ENCODE results near the gene SLC25A46.
"Not testable (repeated sequence)": the region's sequence is repeated elsewhere in the genome, so short reads cannot be mapped to it uniquely, and the experiment has no call there.

Gene SLC25A46

GRCh38 chr5:110757118-110757729 lies 18.4 kb downstream of the SLC25A46 start:
- peak; percentile 48 for DNase-seq

DNA sequence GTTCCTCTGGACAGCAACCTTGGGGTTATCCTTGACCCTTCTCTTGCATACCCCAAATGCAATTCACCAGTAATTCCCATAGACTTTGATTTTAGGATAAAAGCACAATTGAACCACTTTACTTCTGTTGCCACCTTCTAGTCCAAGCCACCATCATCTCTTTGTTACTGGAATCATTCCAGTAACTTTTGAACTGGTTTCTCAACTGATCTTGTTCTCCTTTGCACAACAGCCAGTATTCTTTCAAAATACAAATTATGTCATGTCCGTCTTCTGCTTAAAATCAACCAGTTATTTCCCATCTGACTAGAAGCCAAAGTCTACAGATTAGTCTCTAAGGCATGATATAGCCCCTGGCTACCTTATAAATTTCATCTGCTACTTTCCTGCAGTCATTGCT lies 21.4 kb downstream of the SLC25A46 start:
- DNase-seq = no peak

GRCh38 chr5:110768138-110768860 lies 29.5 kb downstream of the SLC25A46 start:
- no peak for DNase-seq

DNA sequence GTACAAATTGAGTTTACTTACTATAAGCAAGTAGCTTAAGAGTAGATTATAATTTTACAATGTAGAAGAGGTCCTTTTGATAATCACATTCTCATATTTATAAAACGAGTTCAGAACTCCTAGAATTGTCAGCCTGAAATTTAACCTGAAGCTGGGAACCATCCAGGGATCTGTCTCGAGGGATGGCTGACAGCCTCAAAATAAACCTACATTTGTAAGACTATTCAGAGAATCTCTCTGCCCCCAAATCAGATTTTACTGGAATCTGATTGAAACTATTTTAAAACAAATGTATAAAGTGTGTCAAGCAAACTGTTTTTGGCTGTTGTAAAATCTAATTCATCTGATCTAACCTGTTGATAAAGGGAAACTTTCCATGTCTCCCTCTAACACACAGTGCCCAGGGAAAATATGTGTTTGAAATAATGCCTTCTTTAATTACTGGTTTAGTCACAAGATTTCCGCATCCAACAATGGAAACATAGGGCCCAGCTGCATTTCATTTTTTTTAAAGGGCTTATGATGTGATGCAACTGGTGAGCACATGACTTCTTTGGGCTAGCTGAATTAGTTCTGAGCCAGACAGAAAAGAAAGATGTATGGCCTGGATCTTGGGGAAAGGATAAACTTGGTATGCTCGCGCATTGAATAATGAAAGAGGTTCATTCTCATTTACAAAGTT lies 30.3 kb downstream of the SLC25A46 start:
- no peak for DNase-seq

DNA sequence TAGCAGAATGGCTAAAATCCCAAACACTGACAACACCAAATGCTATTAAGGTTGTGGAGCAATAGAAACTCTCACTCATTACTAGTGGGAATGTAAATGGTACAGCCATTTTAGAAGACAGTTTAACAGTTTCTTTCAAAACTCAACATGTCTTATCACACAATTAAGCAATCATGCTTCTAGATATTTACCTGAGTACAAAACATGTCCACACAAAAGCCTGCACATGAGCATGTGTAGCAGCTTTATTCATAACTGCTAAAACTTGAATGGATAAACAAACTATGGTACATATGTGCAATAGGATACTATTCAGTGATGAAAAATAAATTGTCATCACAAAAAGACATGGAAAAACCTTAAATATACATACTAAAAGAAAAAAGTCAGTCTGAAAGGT lies 31.5 kb downstream of the SLC25A46 start:
- no peak for DNase-seq

DNA sequence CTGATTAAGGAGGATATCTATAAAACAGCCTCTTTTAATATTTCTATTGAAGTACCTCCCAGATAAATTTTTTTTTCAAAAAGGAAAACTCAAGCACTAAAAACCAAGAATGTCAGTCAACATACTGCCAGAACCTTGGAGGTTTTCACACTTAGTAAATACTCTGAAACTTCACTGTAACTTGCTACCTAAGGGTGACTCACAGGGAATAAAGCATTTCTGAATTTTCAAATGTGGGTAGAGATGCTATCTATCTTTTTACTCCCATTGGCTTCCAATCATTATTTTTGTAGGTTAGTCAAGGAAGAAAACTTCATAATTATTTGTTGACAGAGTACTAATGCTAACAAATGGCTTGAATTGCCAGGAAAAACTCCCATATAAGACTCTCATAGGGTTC lies 46.1 kb downstream of the SLC25A46 start:
- DNase-seq = no peak

GRCh38 chr5:110785356-110785755 lies 46.5 kb downstream of the SLC25A46 start:
- DNase-seq = no peak

GRCh38 chr5:110788006-110788405 lies 49.2 kb downstream of the SLC25A46 start:
- DNase-seq = not testable (repeated sequence)

DNA sequence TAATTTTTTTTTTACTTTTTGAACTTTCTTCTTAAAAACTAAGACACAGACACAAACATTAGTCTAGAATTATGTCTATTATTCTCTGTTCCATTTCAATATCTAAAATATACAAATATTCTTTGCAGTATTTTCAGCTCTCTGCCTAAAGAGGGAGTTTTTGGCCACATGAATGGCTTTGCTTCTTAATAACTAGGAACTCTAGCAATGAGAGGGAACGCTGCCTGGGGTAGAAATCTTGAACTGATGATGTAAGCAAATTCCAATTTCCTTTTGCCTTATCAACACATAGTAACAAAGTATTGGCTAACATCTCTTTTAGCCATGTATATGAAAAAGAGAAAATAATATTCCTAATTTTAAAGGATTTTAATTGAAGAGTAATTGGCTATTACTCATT lies 51.9 kb downstream of the SLC25A46 start:
- no peak for DNase-seq

GRCh38 chr5:110802998-110803397 lies 64.2 kb downstream of the SLC25A46 start:
- DNase-seq = no peak

DNA sequence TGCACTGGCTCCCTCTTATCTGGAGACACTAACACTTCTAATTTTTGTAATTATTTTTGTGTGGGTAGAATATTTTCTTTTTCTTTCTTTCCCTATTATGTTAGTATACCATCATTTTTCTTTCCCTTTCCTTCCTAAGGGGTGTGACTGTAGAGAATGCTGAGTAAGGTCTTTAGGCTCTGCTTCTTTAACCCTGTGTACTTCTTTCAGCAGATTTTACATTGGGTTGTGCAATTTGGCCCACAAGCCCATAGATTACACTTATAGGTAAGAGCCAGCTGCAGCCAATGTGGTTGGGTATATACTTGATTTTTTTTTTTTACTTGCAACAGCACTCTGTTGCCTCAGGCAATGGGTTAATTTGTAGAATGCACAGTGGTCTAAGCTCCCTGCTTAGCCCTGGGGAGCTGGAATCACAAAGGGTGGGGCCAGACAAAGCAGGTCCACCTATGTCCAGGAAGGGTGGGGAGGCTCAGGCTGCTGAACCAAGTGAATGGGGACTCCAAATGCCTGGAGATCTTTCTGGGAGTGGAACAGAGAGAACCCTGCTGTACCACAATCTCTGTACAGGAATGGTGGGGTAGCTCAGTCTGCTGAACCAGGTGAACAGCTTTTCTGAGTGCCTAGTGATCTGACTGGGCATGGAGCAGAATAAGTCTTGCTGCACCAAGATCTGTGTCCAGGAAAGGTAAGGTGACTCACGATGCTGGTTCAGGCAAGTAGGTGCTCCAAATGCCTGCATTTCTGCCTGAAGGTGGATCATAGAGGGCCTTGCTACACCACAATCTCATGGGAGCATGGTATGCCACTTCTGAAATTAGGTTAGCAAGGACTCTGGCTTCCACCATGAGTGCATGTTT lies 64.9 kb downstream of the SLC25A46 start:
- no peak for DNase-seq

DNA sequence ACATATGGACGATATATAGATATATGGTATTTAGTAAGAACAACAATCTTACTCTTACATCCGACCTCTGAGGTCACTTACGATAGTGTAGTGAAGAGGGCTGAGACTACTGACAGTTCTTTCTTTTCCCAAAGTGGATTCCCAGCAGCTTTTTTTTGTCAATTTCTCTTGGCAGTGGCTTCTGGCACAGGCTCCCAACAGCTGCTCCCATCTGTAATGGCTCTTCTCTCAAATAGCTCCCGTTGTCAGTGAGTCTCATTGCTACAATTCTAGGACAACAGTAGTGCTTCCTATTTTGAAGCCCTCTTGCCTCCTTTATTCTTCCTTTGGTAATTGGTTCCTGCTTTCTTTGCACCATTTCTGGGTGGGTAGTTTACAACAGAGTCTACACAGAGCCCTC lies 68.4 kb downstream of the SLC25A46 start:
- DNase-seq = no peak

- no peak for DNase-seq
Observed at GRCh38 chr5:110809006-110809405, 70.2 kb downstream of the SLC25A46 start.
